Fibroblast of villous mesenchyme (primary cell): ENCODE measurements around the gene DBH. TPM values are rescaled to one million over a fixed set of nuclear protein-coding genes. Genes with fewer than 3 reads are reported as not detected.

ENCODE experiments used
- DNase-seq: peaks from one replicate; pipeline ENCODE4 v3.0.0-alpha.2; 2010; ENCODE audit warnings: low read depth
- H3K4me3 ChIP-seq: 2 replicates; pipeline ENCODE4 v1.5.1; 2011; ENCODE audit warnings: low read depth, mild to moderate bottlenecking, low read length
- CTCF ChIP-seq: IDR thresholded peaks from 2 replicates; pipeline ENCODE4 v1.5.1; 2012; ENCODE audit warnings: low read depth, mild to moderate bottlenecking, low read length; ENCODE audit not compliant: insufficient read depth
- total RNA-seq: library from RNA; depleted of rRNA; stranded (reverse); fragments of >200 nt; gene quantifications from 2 replicates; pipeline ENCODE4 v1.2.3, GENCODE V29; 2012

DBH gene
- total RNA-seq, 1 donor, result not detected

GRCh38 chr9:133647765-133648469 is 11.8 kb downstream of the DBH start:
- DNase-seq, result no peak
- no peak for TF ChIP-seq CTCF
- H3K4me3 ChIP-seq, result no peak overlapping the region

GRCh38 chr9:133649194-133649593 is 13.0 kb downstream of the DBH start:
- no peak for TF ChIP-seq CTCF
- no peak overlapping the region for H3K4me3 ChIP-seq
- no peak for DNase-seq

GRCh38 chr9:133650026-133650425 is 13.9 kb downstream of the DBH start:
- DNase-seq, result no peak
- no peak overlapping the region for H3K4me3 ChIP-seq
- no peak for TF ChIP-seq CTCF

GRCh38 chr9:133653638-133654037 is 17.5 kb downstream of the DBH start:
- no peak for DNase-seq
- TF ChIP-seq CTCF, result no peak
- no peak overlapping the region for H3K4me3 ChIP-seq

GRCh38 chr9:133654736-133655657 is 18.8 kb downstream of the DBH start:
- no peak overlapping the region for H3K4me3 ChIP-seq
- DNase-seq, result no peak
- no peak for TF ChIP-seq CTCF

GRCh38 chr9:133655701-133656100 is 19.5 kb downstream of the DBH start:
- H3K4me3 ChIP-seq, result no peak overlapping the region
- DNase-seq, result no peak
- no peak for TF ChIP-seq CTCF
